HG02588 (cell line): ENCODE data around the gene ADRA2B.

Experiments
- ATAC-seq: cut with Tn5 transposase; IDR thresholded peaks from one replicate; pipeline ENCODE4 v1.9.1; 2021; ENCODE audit warnings: mild to moderate bottlenecking, moderate library complexity; ENCODE audit not compliant: unreplicated experiment

Gene ADRA2B

DNA sequence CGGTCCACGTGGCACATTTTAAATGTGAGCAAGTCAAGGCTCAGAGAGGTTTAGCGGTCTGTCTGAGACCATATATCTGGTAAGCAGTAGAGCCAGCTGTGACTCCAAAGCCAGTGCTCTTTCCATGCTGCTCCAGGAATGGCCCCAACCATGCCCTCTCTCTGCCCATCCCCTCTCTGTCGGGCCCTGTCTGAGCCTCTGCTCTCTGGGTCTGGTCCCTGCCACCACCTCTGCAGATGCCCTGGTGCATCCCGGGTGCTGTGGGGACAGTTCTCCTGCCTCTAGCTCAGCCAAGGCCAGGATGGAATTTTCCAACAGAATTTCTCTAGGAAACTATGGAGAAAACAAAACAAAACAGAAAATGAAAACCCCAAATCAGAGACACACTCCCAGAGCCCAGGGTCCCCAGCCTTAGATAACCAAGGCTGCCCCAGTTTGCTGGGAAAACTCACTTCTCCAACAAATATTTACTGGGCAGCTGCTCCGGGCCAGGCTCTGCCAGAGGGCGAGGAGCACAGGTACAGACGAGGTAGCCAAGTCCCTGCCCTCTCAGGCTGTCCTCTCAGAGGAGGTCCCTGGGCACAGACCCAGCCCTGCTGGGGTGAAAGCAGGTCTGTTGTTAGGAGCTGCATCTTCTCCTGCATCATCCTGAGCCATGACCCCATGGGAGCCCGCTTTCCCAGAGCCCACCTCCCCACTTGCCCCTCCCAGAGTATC is 9.2 kb downstream of the ADRA2B start:
- ATAC-seq = no peak

GRCh38 chr2:96105994-96106715 is 10.2 kb downstream of the ADRA2B start:
- no peak for ATAC-seq

- no peak for ATAC-seq
Observed at GRCh38 chr2:96105152-96105915, 11.0 kb downstream of the ADRA2B start.

- no peak for ATAC-seq
Observed at GRCh38 chr2:96104487-96104861, 11.9 kb downstream of the ADRA2B start.

- ATAC-seq = no peak
Observed at GRCh38 chr2:96103761-96104486, 12.4 kb downstream of the ADRA2B start.

DNA sequence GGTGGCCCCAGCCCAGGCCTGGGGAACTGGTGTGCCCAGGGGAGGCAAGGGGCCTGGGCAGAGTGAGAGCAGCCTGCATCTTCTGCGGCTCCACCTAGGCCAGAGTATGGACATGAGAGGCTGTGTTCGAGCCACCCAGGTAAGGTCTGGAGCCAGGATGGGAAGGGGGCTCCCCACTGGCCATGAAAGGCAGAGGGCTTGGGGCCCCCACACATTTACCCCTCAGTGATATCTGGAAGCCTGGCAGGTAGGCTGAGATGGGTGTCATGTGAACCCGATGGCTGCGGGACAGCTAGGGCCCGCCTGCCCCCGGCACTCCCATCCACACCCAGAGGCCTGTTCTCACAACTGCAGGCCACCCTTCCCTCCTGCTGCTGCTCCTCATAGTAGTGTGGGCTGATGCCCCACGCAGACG is 13.2 kb downstream of the ADRA2B start:
- ATAC-seq = no peak

- no peak for ATAC-seq
Observed at GRCh38 chr2:96102596-96103186, 13.7 kb downstream of the ADRA2B start.

- no peak for ATAC-seq
Observed at GRCh38 chr2:96100893-96101304, 15.5 kb downstream of the ADRA2B start.

GRCh38 chr2:96099861-96100798 is 16.2 kb downstream of the ADRA2B start:
- ATAC-seq = no peak

DNA sequence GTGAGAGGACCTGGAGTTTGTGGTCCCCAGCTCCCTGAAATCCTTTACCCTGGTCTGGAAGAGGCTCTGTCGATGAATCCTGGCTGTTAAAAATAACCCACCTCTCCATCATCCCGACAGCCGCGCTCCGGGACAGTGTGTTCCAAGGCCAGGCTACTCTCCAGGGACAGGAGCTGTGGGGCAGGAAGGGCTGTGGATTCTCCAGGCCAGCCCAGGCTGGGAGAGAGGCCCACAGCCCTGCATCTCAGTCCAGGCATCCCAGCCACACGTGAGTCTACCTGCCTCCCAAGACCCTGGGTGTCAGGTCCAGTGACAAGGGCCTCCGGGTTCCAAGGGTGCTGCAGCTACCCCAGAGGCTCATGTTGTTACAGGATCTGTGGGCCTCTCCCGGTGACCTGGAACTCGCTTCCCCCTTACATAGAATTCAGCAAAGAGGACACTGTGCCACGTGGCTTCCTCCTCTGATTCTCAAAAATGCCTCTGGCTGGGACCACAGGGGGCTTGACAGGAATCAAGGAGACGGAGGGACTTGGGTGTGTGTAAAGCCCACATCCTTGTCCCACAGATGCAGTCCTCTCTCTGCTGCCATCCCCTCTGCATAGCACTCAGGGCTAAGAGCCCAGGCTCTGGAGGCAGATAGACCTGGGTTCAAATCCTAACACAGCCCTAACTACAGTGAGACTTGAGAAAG is 17.3 kb downstream of the ADRA2B start:
- no peak for ATAC-seq

DNA sequence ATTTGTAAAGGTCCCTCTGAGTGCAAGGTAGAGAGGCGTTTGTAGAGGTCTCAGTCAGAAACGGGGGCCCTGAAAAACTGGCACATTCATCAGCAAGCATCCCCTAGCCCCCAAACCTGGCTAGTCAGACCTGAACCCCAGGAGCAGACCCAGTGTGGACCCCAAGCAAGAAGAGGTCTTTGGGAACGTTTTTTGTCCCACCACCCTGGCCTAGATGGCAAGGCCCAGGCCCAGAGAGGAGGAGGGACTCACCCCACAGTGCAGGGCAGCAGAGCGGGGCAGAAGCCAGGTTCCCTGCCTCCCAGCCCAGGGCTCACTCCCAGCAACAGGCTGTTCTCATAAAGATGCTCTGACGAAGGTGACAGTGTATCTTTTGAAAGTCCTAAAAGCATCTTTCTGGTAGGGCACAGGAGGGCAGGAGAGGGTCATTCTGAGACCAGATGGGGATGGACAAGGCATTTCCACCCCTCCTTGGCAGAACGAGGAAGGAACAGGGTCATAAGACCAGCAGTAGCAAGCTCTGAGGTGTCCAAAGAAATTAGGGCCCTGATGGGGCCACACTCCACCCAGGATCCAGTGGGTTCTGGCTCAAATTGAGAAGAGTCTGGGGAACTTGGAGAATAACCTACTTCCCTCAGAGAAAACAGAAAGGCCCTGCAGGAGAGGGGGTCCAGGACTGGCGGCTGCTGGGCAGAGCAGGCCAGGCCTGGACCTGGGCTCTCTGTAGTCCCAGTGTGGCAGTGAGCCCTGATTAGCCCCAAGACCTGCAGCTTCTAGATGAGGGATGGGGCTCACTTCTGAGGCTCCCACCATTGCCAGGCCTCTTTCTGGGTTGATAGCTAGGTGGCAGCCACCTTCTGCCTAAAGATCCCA is 18.2 kb downstream of the ADRA2B start:
- ATAC-seq = no peak

DNA sequence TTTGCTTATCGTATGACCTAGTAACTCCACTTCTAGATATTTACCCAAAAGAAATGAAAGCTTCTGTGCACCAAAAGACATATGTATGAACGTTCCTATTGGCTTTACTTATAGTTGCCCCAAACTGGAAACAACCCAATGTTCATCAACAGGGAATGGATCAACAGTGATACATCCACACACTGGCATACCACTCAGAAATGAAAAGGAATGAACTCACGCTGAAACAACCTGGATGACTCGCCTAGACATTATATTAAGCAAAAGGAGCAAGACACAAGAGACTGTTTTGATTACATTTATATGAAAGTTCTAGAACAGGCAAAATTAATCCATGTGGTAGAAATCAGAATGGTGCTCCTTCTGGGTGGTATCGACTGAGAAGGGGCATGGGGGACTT is 18.9 kb downstream of the ADRA2B start:
- ATAC-seq = no peak

- ATAC-seq = no peak
Observed at GRCh38 chr2:96095116-96095636, 21.2 kb downstream of the ADRA2B start.

DNA sequence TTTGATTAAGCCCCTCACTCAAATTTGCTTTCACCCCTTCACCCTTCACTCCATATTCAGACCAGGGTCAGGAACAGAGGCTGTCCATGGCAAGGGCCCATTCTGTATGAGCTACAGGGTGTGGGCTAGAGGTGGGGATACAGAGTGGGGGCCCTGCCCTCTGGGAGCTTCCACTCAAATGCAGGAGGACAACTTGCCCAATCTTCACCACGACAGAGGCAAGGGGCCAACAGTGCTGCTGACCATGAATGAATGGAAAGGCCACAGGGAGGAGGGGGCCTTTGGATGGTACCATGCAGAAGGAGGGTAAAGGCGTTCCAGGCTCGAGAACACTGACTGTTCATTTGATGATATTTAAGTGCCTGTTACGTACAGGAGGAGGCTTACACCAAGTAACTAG is 22.8 kb downstream of the ADRA2B start:
- no peak for ATAC-seq

GRCh38 chr2:96092951-96093350 is 23.4 kb downstream of the ADRA2B start:
- no peak for ATAC-seq

- no peak for ATAC-seq
Observed at GRCh38 chr2:96092573-96092877, 23.8 kb downstream of the ADRA2B start.

DNA sequence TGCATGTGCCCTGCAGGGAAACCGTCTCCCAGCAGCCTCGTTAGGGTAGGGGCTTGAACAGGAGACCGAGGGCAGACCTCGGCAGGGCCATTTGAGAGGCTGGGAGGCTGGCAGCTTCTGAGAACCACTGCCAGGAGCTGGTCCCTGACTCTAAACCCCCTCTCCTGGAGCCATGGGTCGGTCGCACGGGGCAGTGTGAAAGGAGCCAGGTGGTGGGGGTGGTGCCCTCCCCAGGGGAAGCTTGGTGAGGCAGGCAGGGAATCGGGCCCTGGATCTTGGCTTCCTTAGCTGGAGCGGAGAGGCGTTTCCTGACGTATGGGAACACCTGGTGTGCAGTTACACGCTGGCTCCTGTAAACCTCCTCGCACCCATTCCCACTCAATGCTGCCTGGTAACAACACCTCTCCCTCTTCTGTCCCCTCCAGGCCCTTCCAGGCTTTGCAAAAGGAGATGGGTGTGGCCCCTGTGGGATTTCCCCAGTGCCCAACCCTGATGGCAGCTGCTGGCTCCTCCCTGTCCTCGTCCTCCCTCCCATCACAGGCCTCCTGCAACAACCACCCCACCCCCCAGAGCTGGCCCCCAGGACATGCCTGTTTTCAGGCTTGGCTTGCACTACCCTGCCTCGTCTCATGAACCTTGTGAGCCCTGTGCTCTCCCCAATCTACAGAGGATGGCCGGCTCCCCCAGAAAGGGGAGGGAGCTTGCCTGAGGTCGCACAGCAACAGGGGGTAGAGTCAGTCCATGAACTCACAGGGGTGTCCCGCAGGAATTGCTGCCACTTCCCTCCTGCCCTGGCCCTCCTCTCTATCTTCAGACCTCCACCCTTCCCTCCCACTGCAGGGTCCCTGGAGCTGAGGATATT is 24.4 kb downstream of the ADRA2B start:
- ATAC-seq = no peak
